Measurements from ENCODE around the gene KCNMA1. TPM values are rescaled to one million over a fixed set of nuclear protein-coding genes. Genes with fewer than 3 reads are reported as not detected.

Gene KCNMA1
- polyA plus RNA-seq, 1 donor from 2014 or later: 60.8 TPM

DNA sequence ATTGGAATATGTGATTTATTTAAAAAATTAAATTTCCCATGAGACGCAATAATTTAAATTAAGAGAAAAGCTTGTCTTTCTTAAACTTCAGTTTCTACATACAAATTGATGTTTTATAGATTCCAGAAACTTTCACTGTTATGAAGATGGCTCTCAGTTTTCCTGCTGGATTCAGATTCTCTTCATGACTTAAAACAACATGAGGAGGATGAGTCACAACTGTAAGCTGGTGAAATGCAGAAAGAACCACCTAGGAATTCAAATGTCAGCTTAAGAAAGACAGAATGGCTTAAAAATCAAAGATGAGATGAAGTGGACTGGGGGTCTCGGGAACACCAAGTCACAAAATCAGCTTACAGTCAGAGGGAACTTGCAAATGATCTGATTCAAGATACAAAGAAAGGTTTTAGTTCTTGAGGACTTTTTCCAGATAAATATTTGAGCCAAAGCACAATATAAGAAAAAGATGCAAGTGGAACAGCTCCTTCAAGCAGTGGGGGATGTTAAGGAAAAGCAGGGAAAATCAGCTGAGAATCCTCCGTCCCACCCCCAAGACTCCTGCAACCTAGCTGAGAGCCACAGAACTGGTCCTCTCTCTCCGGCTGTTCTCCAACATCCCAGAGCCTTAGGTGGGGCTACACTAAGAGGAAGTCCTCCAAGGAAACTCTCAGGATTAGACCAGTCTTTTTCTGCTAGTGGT is 279.8 kb downstream of the KCNMA1 start:
- Histone ChIP-seq H3K4me3 (ENCODE audit: low read length) (no peak overlapping the region), H4K20me1 (ENCODE audit: insufficient read depth) (no peaks in the 10 kb centered on the region), H2AFZ (ENCODE audit: low read depth, low read length) (no peak overlapping the region), H3K9ac (ENCODE audit: low read length) (no peak overlapping the region), H3K9me3 (ENCODE audit: low read length) (no peaks in the 10 kb centered on the region), H3K27ac (ENCODE audit: low read length) (no peak overlapping the region), H3K4me2 (ENCODE audit: low read length) (no peak overlapping the region), H3K79me2 (replicated peaks; ENCODE audit: insufficient read depth, low read length) (no peaks in the 10 kb centered on the region), H3K36me3 (ENCODE audit: insufficient read depth, low read length) (no peaks in the 10 kb centered on the region), H3K9me2 (ENCODE audit: insufficient read depth, low read length) (no peaks in the 10 kb centered on the region), H3F3A (ENCODE audit: insufficient read depth, low read length, poor library complexity, severe bottlenecking) (no peaks in the 10 kb centered on the region), H3K27me3 (ENCODE audit: insufficient read depth, low read depth, low read length) (no peaks in the 10 kb centered on the region)
- no peak for TF ChIP-seq MXI1 (conservative IDR thresholded peaks at IDR 0.05; ENCODE audit: poor library complexity, severe bottlenecking)

DNA sequence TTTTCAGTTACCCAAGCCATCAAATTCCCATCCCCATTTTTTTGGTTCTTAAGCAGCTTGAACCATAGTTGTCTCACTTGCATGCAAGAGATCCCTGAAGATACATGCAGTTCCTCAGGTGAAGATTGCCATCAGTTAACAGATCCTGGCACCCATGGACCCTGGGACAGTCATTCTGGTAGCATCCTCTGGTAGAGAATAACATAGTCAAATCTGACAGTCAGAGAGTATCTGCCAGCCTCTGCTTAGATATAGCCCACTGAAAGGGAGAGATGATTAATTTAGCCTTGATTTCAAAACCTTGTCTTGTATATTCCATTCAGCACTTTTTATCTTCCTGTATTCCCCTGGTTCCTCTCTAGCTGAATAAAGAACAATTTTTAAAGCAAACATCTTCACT is 280.4 kb downstream of the KCNMA1 start:
- H3K79me2 ChIP-seq (replicated peaks; ENCODE audit: insufficient read depth, low read length): no peaks in the 10 kb centered on the region
- H3F3A ChIP-seq (ENCODE audit: insufficient read depth, low read length, poor library complexity, severe bottlenecking): no peaks in the 10 kb centered on the region
- TF ChIP-seq MXI1 (conservative IDR thresholded peaks at IDR 0.05; ENCODE audit: poor library complexity, severe bottlenecking): no peak
- TF ChIP-seq SMC3 (conservative IDR thresholded peaks at IDR 0.05; ENCODE audit: poor library complexity): no peak
- TF ChIP-seq, protein P1, sequence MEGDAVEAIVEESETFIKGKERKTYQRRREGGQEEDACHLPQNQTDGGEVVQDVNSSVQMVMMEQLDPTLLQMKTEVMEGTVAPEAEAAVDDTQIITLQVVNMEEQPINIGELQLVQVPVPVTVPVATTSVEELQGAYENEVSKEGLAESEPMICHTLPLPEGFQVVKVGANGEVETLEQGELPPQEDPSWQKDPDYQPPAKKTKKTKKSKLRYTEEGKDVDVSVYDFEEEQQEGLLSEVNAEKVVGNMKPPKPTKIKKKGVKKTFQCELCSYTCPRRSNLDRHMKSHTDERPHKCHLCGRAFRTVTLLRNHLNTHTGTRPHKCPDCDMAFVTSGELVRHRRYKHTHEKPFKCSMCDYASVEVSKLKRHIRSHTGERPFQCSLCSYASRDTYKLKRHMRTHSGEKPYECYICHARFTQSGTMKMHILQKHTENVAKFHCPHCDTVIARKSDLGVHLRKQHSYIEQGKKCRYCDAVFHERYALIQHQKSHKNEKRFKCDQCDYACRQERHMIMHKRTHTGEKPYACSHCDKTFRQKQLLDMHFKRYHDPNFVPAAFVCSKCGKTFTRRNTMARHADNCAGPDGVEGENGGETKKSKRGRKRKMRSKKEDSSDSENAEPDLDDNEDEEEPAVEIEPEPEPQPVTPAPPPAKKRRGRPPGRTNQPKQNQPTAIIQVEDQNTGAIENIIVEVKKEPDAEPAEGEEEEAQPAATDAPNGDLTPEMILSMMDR (IDR thresholded peaks at IDR 0.05; ENCODE audit: poor library complexity, severe bottlenecking): no peak
- TF ChIP-seq EP300 (conservative IDR thresholded peaks at IDR 0.05; ENCODE audit: poor library complexity, severe bottlenecking): no peak
- TF ChIP-seq RAD21 (conservative IDR thresholded peaks at IDR 0.05): no peak
- no peak for TF ChIP-seq EZH2 (IDR thresholded peaks at IDR 0.05; ENCODE audit: borderline replicate concordance, insufficient read depth, low read length, poor library complexity, severe bottlenecking)
- TF ChIP-seq POLR2AphosphoS5 (IDR thresholded peaks at IDR 0.05): no peak
- TF ChIP-seq, protein P2, sequence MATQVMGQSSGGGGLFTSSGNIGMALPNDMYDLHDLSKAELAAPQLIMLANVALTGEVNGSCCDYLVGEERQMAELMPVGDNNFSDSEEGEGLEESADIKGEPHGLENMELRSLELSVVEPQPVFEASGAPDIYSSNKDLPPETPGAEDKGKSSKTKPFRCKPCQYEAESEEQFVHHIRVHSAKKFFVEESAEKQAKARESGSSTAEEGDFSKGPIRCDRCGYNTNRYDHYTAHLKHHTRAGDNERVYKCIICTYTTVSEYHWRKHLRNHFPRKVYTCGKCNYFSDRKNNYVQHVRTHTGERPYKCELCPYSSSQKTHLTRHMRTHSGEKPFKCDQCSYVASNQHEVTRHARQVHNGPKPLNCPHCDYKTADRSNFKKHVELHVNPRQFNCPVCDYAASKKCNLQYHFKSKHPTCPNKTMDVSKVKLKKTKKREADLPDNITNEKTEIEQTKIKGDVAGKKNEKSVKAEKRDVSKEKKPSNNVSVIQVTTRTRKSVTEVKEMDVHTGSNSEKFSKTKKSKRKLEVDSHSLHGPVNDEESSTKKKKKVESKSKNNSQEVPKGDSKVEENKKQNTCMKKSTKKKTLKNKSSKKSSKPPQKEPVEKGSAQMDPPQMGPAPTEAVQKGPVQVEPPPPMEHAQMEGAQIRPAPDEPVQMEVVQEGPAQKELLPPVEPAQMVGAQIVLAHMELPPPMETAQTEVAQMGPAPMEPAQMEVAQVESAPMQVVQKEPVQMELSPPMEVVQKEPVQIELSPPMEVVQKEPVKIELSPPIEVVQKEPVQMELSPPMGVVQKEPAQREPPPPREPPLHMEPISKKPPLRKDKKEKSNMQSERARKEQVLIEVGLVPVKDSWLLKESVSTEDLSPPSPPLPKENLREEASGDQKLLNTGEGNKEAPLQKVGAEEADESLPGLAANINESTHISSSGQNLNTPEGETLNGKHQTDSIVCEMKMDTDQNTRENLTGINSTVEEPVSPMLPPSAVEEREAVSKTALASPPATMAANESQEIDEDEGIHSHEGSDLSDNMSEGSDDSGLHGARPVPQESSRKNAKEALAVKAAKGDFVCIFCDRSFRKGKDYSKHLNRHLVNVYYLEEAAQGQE (IDR thresholded peaks at IDR 0.05; ENCODE audit: borderline replicate concordance): no peak
- TF ChIP-seq TAF1 (IDR thresholded peaks at IDR 0.05; ENCODE audit: low read depth): no peak
- H3K9ac ChIP-seq (ENCODE audit: low read length): no peak overlapping the region
- H3K4me3 ChIP-seq (ENCODE audit: low read length): no peak overlapping the region
- H3K9me2 ChIP-seq (ENCODE audit: insufficient read depth, low read length): no peaks in the 10 kb centered on the region
- H2AFZ ChIP-seq (ENCODE audit: low read depth, low read length): no peak overlapping the region
- no peaks in the 10 kb centered on the region for H4K20me1 ChIP-seq (ENCODE audit: insufficient read depth)
- H3K27me3 ChIP-seq (ENCODE audit: insufficient read depth, low read depth, low read length): no peaks in the 10 kb centered on the region
- H3K36me3 ChIP-seq (ENCODE audit: insufficient read depth, low read length): no peaks in the 10 kb centered on the region
- no peaks in the 10 kb centered on the region for H3K9me3 ChIP-seq (ENCODE audit: low read length)
- H3K4me2 ChIP-seq (ENCODE audit: low read length): no peak overlapping the region
- H3K27ac ChIP-seq (ENCODE audit: low read length): no peak overlapping the region

Data from neural cell (in vitro differentiated cells).